Gastrocnemius medialis (tissue), 4 donors: ENCODE data around the gene IGF1R. TPM values are rescaled to one million over a fixed set of nuclear protein-coding genes. Genes with fewer than 3 reads are reported as not detected.
"Not testable (repeated sequence)": the region's sequence is repeated elsewhere in the genome, so short reads cannot be mapped to it uniquely, and the experiment has no call there.

ENCODE experiments used
- ATAC-seq, 2 donors: fragments of 150-250 bp; one replicate each; pipeline ENCODE4 v1.9.1; 2016
- DNase-seq, 2 donors: peaks; one replicate each; pipeline ENCODE4 v3.0.0-alpha.2; 2019
- H3K27ac ChIP-seq, 4 donors: fragments of 200-600 bp; sonication (generic); 1 replicate in 1 of 4; 2 replicates in 3 of 4; pipeline ENCODE4 v1.5.1; 2016 to 2018; ENCODE audit warnings: mild to moderate bottlenecking in 2 of 4, moderate library complexity in 1 of 4
- H3K27me3 ChIP-seq, 3 donors: fragments of 200-600 bp; sonication (generic) in 2 of 3; 1 replicate in 1 of 3; 2 replicates in 2 of 3; pipeline versions ENCODE4 v1.5.1 to v1.6.0; 2016 to 2019; ENCODE audit warnings: mild to moderate bottlenecking in 1 of 3, moderate library complexity in 1 of 3
- H3K36me3 ChIP-seq, 2 donors: fragments of 200-600 bp; sonication (generic) in 1 of 2; one replicate each; pipeline ENCODE4 v1.5.1; 2017 to 2018
- H3K4me1 ChIP-seq, 2 donors: fragments of 200-600 bp; sonication (generic) in 1 of 2; one replicate each; pipeline ENCODE4 v1.5.1; 2016 to 2017; ENCODE audit warnings: mild to moderate bottlenecking in 2 of 2
- H3K4me3 ChIP-seq, 4 donors: fragments of 200-600 bp; sonication (generic) in 3 of 4; 1 replicate in 1 of 4; 2 replicates in 3 of 4; pipeline ENCODE4 v1.5.1; 2016 to 2019; ENCODE audit warnings: mild to moderate bottlenecking in 2 of 4
- H3K9me3 ChIP-seq, 3 donors: fragments of 200-600 bp; sonication (generic) in 2 of 3; 1 replicate in 1 of 3; 2 replicates in 2 of 3; pipeline ENCODE4 v1.5.1; 2016 to 2019
- POLR2A ChIP-seq, 2 donors: fragments of 450-650 bp; IDR thresholded peaks; one replicate each; pipeline ENCODE4 v1.6.1; 2017; ENCODE audit warnings: antibody characterized with exemption in 2 of 2, mild to moderate bottlenecking in 2 of 2, moderate library complexity in 2 of 2
- in situ Hi-C, 4 donors: fragments of 200-750 bp; cut with MboI; loops; one replicate each; pipeline versions ENCODE4 v1.15.0 to v1.8.0; 2017; ENCODE audit warnings: low sequenced_read_pairs in 4 of 4
- intact Hi-C: fragments of 100-400 bp; cut with DNase I; formaldehyde crosslinking; loops from one replicate; pipeline ENCODE4 v1.15.1; 2023; ENCODE audit warnings: low total_unique reads
- total RNA-seq, 4 donors: library from RNA; depleted of rRNA; stranded (reverse); fragments of >200 nt; gene quantifications; one replicate each; pipeline versions ENCODE4 v1.1.0 to v1.2.3, GENCODE V29; 2016
- TF ChIP-seq, protein P1 (sequence below), 5 experiments: fragments of 450-650 bp in 3 of 5; fragments of 200-600 bp in 2 of 5; sonication (generic) in 2 of 5; IDR thresholded peaks in 4 of 5; conservative IDR thresholded peaks in 1 of 5; 1 replicate in 4 of 5; 2 replicates in 1 of 5; pipeline ENCODE4 v1.5.1; 2016 to 2019; ENCODE audit warnings: antibody characterized with exemption in 5 of 5, mild to moderate bottlenecking in 3 of 5, moderate library complexity in 3 of 5

The IGF1R gene
- total RNA-seq, 4 donors from 2014 or later, result 10.1 to 50.4 (median 12.3) TPM

- peaks cover 17 to 23% of the 10 kb centered on the region in 2 donors for H3K4me1 ChIP-seq
- TF ChIP-seq POLR2A (IDR thresholded peaks at IDR 0.05), result no peak
- intact Hi-C loops (loop anchor here (5.0 kb wide), 1 partner anchor 53 kb away; no protein-coding TSS in a partner anchor), in situ Hi-C loops (no loop called here)
- peaks cover 0 to 54% of the 10 kb centered on the region in 2 donors for H3K36me3 ChIP-seq
- no peak for ATAC-seq
- no peaks in the 10 kb centered on the region for H3K9me3 ChIP-seq
- H3K27ac ChIP-seq, result peak overlapping the region in 1 of 4 donors; percentile 21
- DNase-seq, result no peak
- H3K27me3 ChIP-seq, result no peaks in the 10 kb centered on the region
- no peak overlapping the region for H3K4me3 ChIP-seq
Measured at GRCh38 chr15:98958918-98959639, 310.7 kb downstream of the IGF1R start.

DNA sequence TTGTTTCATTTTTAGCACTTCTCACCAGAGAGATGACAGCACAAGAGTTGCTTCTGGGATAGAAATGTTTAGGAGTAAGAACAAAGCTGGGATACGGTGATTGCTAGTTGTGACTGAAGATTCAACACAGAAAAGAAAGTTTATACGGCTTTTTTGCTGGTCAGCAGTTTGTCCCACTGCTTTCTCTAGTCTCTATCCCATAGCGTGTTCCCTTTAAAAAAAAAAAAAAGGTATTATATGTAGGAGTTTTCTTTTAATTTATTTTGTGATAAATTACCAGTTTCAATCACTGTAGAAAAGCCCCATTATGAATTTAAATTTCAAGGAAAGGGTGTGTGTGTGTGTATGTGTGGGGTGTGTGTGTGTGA, 311.3 kb downstream of the IGF1R start:
- intact Hi-C loops, result loop anchor here (5.0 kb wide), 1 partner anchor 53 kb away; no protein-coding TSS in a partner anchor

GRCh38 chr15:98960555-98961050, 312.3 kb downstream of the IGF1R start:
- Histone ChIP-seq H3K36me3 (peaks cover 0 to 54% of the 10 kb centered on the region in 2 donors), H3K4me1 (peaks cover 11 to 18% of the 10 kb centered on the region in 2 donors), H3K9me3 (no peaks in the 10 kb centered on the region), H3K4me3 (no peak overlapping the region), H3K27ac (no peak overlapping the region), H3K27me3 (no peaks in the 10 kb centered on the region)
- intact Hi-C loops, result no loop called here
- TF ChIP-seq, protein P1, sequence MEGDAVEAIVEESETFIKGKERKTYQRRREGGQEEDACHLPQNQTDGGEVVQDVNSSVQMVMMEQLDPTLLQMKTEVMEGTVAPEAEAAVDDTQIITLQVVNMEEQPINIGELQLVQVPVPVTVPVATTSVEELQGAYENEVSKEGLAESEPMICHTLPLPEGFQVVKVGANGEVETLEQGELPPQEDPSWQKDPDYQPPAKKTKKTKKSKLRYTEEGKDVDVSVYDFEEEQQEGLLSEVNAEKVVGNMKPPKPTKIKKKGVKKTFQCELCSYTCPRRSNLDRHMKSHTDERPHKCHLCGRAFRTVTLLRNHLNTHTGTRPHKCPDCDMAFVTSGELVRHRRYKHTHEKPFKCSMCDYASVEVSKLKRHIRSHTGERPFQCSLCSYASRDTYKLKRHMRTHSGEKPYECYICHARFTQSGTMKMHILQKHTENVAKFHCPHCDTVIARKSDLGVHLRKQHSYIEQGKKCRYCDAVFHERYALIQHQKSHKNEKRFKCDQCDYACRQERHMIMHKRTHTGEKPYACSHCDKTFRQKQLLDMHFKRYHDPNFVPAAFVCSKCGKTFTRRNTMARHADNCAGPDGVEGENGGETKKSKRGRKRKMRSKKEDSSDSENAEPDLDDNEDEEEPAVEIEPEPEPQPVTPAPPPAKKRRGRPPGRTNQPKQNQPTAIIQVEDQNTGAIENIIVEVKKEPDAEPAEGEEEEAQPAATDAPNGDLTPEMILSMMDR (IDR thresholded peaks at IDR 0.05 in 4 of 5, conservative IDR thresholded peaks at IDR 0.05 in 1 of 5), result no peak
- TF ChIP-seq POLR2A (IDR thresholded peaks at IDR 0.05), result no peak
- ATAC-seq (no peak), DNase-seq (no peak)
- in situ Hi-C loops, result no loop called here

More for the DNA sequence above, 311.3 kb downstream of the IGF1R start:
- in situ Hi-C loops, result no loop called here
- Histone ChIP-seq H3K9me3 (no peaks in the 10 kb centered on the region), H3K36me3 (peaks cover 0 to 54% of the 10 kb centered on the region in 2 donors), H3K27me3 (no peaks in the 10 kb centered on the region), H3K4me3 (no peak overlapping the region), H3K4me1 (peaks cover 16 to 23% of the 10 kb centered on the region in 2 donors), H3K27ac (peak overlapping the region in 1 of 4 donors; percentile 21)
- ATAC-seq, result no peak
- DNase-seq, result no peak
- TF ChIP-seq POLR2A (IDR thresholded peaks at IDR 0.05), result no peak
- TF ChIP-seq, protein P1 (IDR thresholded peaks at IDR 0.05 in 4 of 5, conservative IDR thresholded peaks at IDR 0.05 in 1 of 5), result no peak

DNA sequence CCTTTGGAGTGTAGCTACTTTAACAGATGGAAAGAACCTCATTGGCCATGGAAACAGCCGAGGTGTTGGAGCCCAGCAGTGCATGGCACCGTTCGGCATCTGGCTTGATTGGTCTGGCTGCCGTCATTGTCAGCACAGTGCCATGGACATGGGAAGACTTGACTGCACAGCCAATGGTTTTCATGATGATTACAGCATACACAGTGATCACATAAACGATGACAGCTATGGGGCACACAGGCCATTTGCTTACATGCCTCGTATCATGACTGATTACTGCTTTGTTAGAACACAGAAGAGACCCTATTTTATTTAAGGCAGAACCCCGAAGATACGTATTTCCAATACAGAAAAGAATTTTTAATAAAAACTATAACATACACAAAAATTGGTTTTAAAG, 315.1 kb downstream of the IGF1R start:
- ATAC-seq (no peak), DNase-seq (no peak)
- TF ChIP-seq POLR2A (IDR thresholded peaks at IDR 0.05), result no peak
- TF ChIP-seq, protein P1 (IDR thresholded peaks at IDR 0.05 in 4 of 5, conservative IDR thresholded peaks at IDR 0.05 in 1 of 5), result no peak
- no peak overlapping the region for H3K4me3 ChIP-seq
- H3K27ac ChIP-seq, result no peak overlapping the region
- H3K9me3 ChIP-seq, result no peaks in the 10 kb centered on the region
- H3K36me3 ChIP-seq, result peaks cover 0 to 39% of the 10 kb centered on the region in 2 donors
- H3K27me3 ChIP-seq, result no peaks in the 10 kb centered on the region
- in situ Hi-C loops (no loop called here), intact Hi-C loops (no loop called here)
- peaks cover 9 to 16% of the 10 kb centered on the region in 2 donors for H3K4me1 ChIP-seq

GRCh38 chr15:98964466-98965133, 316.3 kb downstream of the IGF1R start:
- in situ Hi-C loops (no loop called here), intact Hi-C loops (no loop called here)
- TF ChIP-seq POLR2A (IDR thresholded peaks at IDR 0.05), result no peak
- Histone ChIP-seq H3K36me3 (peaks cover 0 to 27% of the 10 kb centered on the region in 2 donors), H3K4me1 (peaks cover 9 to 16% of the 10 kb centered on the region in 2 donors), H3K27ac (peak overlapping the region; percentile 50 to 73 (median 56)), H3K4me3 (no peak overlapping the region), H3K9me3 (no peaks in the 10 kb centered on the region), H3K27me3 (no peaks in the 10 kb centered on the region)
- ATAC-seq (peak; percentile 66 to 70), DNase-seq (no peak)

DNA sequence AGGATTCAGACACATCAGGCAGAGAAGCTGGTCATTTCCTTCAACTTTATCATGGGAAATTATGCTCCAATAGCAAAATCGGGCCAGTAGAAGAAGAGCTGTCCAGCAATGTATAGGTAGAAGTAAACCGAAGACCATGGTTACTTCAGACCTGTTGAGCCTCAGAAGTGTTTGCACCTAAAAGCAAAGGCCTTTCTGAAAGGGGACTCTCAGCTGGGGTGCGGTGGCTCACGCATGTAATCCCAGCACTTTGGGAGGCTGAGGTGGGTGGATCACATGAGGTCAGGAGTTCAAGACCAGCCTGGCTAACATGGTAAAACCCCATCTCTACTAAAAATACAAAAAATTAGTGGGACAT, 316.8 kb downstream of the IGF1R start:
- H3K4me1 ChIP-seq, result peaks cover 9 to 16% of the 10 kb centered on the region in 2 donors
- peak overlapping the region; percentile 50 to 73 (median 56) for H3K27ac ChIP-seq
- peaks cover 0 to 22% of the 10 kb centered on the region in 2 donors for H3K36me3 ChIP-seq
- H3K9me3 ChIP-seq, H3K27me3 ChIP-seq, in situ Hi-C loops, DNase-seq, ATAC-seq, H3K4me3 ChIP-seq, intact Hi-C loops: not testable (repeated sequence)
